Measurements from ENCODE around the gene MGAT4A. TPM values are rescaled to one million over a fixed set of nuclear protein-coding genes. Genes with fewer than 3 reads are reported as not detected.

MGAT4A gene
- total and polyA plus RNA-seq, 4 donors: 16.1 to 43.7 (median 31.9) TPM

DNA sequence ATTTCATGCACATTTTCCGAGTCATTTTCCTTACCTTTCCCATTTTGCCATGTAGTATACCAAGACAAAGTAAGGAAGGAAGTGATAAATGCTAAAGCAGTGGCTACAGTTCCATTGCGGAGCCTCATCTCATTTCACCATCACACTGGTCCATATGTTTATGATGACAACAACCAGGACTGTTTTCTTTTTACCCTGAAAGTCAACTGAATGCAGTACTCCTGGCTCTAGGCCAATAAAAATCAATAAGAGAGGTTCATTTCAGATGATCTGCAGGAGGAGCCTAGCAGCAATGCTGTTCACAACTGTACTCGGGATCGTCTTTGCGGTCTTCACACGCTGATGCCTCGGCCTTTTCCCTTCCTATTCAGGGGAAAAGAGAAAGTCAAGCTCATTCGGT lies 4.7 kb downstream of the MGAT4A start:
- Histone ChIP-seq H3K27me3 (ENCODE audit: control insufficient read depth in 3 of 3, insufficient read depth in 3 of 3, low read length in 2 of 3) (peaks cover 0 to 16% (median 8%) of the 10 kb centered on the region in 3 donors), H3K4me1 (ENCODE audit: control insufficient read depth in 5 of 5, insufficient read depth in 5 of 5, low read length in 5 of 5) (peaks cover 0 to 13% (median 0%) of the 10 kb centered on the region in 5 donors), H3K9ac (ENCODE audit: insufficient read depth in 1 of 2, low read length in 2 of 2) (no peak overlapping the region), H3K4me3 (no peak overlapping the region), H3K9me3 (ENCODE audit: control insufficient read depth in 4 of 4, insufficient read depth in 3 of 4, low read length in 3 of 4) (no peaks in the 10 kb centered on the region), H3K27ac (ENCODE audit: low read depth in 1 of 2, low read length in 1 of 2) (no peak overlapping the region), H3K36me3 (ENCODE audit: control insufficient read depth in 4 of 4, insufficient read depth in 4 of 4, low read length in 4 of 4) (peaks cover 0 to 11% (median 2%) of the 10 kb centered on the region in 4 donors)
- TF ChIP-seq, protein P1, sequence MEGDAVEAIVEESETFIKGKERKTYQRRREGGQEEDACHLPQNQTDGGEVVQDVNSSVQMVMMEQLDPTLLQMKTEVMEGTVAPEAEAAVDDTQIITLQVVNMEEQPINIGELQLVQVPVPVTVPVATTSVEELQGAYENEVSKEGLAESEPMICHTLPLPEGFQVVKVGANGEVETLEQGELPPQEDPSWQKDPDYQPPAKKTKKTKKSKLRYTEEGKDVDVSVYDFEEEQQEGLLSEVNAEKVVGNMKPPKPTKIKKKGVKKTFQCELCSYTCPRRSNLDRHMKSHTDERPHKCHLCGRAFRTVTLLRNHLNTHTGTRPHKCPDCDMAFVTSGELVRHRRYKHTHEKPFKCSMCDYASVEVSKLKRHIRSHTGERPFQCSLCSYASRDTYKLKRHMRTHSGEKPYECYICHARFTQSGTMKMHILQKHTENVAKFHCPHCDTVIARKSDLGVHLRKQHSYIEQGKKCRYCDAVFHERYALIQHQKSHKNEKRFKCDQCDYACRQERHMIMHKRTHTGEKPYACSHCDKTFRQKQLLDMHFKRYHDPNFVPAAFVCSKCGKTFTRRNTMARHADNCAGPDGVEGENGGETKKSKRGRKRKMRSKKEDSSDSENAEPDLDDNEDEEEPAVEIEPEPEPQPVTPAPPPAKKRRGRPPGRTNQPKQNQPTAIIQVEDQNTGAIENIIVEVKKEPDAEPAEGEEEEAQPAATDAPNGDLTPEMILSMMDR (IDR thresholded peaks at IDR 0.05; ENCODE audit: control extremely low read depth, extremely low read depth): no peak
- WGBS, 2 donors: 70 to 82% methylated on average over 8 of the region's 8 CpGs
- ATAC-seq (ENCODE audit: insufficient read depth, low FRiP score) (no peak), DNase-seq (no peak)

DNA sequence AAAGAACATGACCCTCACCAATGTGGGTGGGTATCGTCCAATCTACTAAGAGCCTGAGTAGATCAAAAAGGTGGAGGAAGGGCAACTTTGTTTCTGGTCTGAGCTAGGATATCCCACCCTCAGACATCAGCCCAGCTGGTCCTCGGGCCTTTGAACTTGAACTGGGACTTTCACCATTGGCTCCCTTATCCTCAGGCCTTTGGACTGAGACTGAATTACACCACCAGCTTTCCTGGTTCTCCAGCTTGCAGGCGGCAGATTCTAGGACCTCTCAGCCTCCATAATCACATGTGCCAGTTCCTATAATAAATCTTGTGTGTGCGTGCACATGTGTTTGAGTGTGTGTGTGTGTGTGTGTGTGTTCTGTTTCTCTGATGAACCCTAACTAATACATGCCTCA lies 10.6 kb downstream of the MGAT4A start:
- Histone ChIP-seq H3K27ac (ENCODE audit: low read depth in 1 of 2, low read length in 1 of 2) (no peak overlapping the region), H3K4me3 (no peak overlapping the region), H3K4me1 (ENCODE audit: control insufficient read depth in 5 of 5, insufficient read depth in 5 of 5, low read length in 5 of 5) (peaks cover 0 to 5% (median 0%) of the 10 kb centered on the region in 5 donors), H3K9me3 (ENCODE audit: control insufficient read depth in 4 of 4, insufficient read depth in 3 of 4, low read length in 3 of 4) (peaks cover 0 to 3% (median 0%) of the 10 kb centered on the region in 4 donors), H3K36me3 (ENCODE audit: control insufficient read depth in 4 of 4, insufficient read depth in 4 of 4, low read length in 4 of 4) (peaks cover 0 to 13% (median 2%) of the 10 kb centered on the region in 4 donors), H3K27me3 (ENCODE audit: control insufficient read depth in 3 of 3, insufficient read depth in 3 of 3, low read length in 2 of 3) (no peaks in the 10 kb centered on the region), H3K9ac (ENCODE audit: insufficient read depth in 1 of 2, low read length in 2 of 2) (no peak overlapping the region)
- TF ChIP-seq, protein P1 (IDR thresholded peaks at IDR 0.05; ENCODE audit: control extremely low read depth, extremely low read depth): no peak
- 95 to 97% methylated on average over 4 of the region's 4 CpGs for WGBS, 2 donors
- ATAC-seq (ENCODE audit: insufficient read depth, low FRiP score): no peak
- DNase-seq: no peak

DNA sequence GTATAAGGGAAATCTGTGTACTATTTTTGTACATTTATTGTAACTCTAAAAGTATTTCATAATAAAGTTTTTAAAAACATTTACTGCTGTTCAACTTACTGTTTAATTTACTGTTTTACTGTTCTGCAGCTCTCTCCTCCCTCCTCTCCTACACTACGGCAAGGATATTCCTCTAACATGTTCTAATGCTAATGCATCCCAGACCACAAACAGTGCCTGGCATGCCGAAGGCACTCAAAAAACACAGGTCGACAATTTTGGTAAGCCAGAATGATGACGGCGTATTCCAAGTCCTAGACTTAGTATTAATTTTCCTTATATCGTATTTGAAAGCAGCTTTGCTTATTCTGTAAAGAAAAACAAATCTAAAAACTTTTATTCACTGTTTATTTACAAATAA lies 13.3 kb downstream of the MGAT4A start:
- no peak overlapping the region for H3K27ac ChIP-seq (ENCODE audit: low read depth in 1 of 2, low read length in 1 of 2)
- ATAC-seq (ENCODE audit: insufficient read depth, low FRiP score): no peak
- peaks cover 0 to 4% (median 0%) of the 10 kb centered on the region in 5 donors for H3K4me1 ChIP-seq (ENCODE audit: control insufficient read depth in 5 of 5, insufficient read depth in 5 of 5, low read length in 5 of 5)
- TF ChIP-seq, protein P1 (IDR thresholded peaks at IDR 0.05; ENCODE audit: control extremely low read depth, extremely low read depth): no peak
- no peaks in the 10 kb centered on the region for H3K27me3 ChIP-seq (ENCODE audit: control insufficient read depth in 3 of 3, insufficient read depth in 3 of 3, low read length in 2 of 3)
- H3K4me3 ChIP-seq: no peak overlapping the region
- H3K9ac ChIP-seq (ENCODE audit: insufficient read depth in 1 of 2, low read length in 2 of 2): no peak overlapping the region
- peaks cover 0 to 3% (median 0%) of the 10 kb centered on the region in 4 donors for H3K9me3 ChIP-seq (ENCODE audit: control insufficient read depth in 4 of 4, insufficient read depth in 3 of 4, low read length in 3 of 4)
- no peak for DNase-seq
- WGBS, 2 donors: 90 to 92% methylated on average over 6 of the region's 6 CpGs
- H3K36me3 ChIP-seq (ENCODE audit: control insufficient read depth in 4 of 4, insufficient read depth in 4 of 4, low read length in 4 of 4): peaks cover 0 to 4% (median 2%) of the 10 kb centered on the region in 4 donors

DNA sequence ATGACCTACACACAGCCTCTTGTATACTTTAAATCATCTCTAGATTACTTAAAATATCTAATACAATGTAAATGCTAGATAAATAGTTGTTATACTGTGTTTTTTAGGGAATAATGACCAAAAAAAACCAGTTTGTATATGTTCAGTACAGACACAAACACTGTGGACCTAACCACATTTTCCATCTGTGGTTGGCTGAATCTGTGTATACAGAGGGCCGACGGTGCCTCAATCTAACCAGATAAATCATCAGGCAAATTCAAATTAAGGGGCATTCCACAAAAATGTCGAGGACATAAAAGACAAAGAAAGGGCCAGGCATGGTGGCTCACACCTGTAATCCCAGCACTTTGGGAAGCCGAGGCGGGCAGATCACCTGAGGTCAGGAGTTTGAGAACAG lies 14.1 kb downstream of the MGAT4A start:
- H3K27me3 ChIP-seq (ENCODE audit: control insufficient read depth in 3 of 3, insufficient read depth in 3 of 3, low read length in 2 of 3): peaks cover 0 to 2% (median 0%) of the 10 kb centered on the region in 3 donors
- DNase-seq (no peak), ATAC-seq (ENCODE audit: insufficient read depth, low FRiP score) (no peak)
- H3K9me3 ChIP-seq (ENCODE audit: control insufficient read depth in 4 of 4, insufficient read depth in 3 of 4, low read length in 3 of 4): peaks cover 0 to 3% (median 0%) of the 10 kb centered on the region in 4 donors
- TF ChIP-seq, protein P1 (IDR thresholded peaks at IDR 0.05; ENCODE audit: control extremely low read depth, extremely low read depth): no peak
- WGBS, 2 donors: 93 to 95% methylated on average over 5 of the region's 5 CpGs
- H3K4me1 ChIP-seq (ENCODE audit: control insufficient read depth in 5 of 5, insufficient read depth in 5 of 5, low read length in 5 of 5): peaks cover 0 to 4% (median 0%) of the 10 kb centered on the region in 5 donors
- H3K9ac ChIP-seq (ENCODE audit: insufficient read depth in 1 of 2, low read length in 2 of 2): no peak overlapping the region
- H3K27ac ChIP-seq (ENCODE audit: low read depth in 1 of 2, low read length in 1 of 2): no peak overlapping the region
- peaks cover 0 to 4% (median 0%) of the 10 kb centered on the region in 4 donors for H3K36me3 ChIP-seq (ENCODE audit: control insufficient read depth in 4 of 4, insufficient read depth in 4 of 4, low read length in 4 of 4)
- no peak overlapping the region for H3K4me3 ChIP-seq
